IPS-18a (cell line): ENCODE results near the gene PPARD.
"Not testable (repeated sequence)": the region's sequence is repeated elsewhere in the genome, so short reads cannot be mapped to it uniquely, and the experiment has no call there.

ENCODE experiments used
- H3K27ac ChIP-seq: one replicate; pipeline ENCODE4 v1.5.1; 2013; ENCODE audit warnings: low read length
- H3K27me3 ChIP-seq: one replicate; pipeline ENCODE4 v1.6.1; 2013; ENCODE audit warnings: mild to moderate bottlenecking, low read length; ENCODE audit not compliant: control insufficient read depth, insufficient read depth
- H3K36me3 ChIP-seq: one replicate; pipeline ENCODE4 v1.6.1; 2013; ENCODE audit warnings: low read depth, low read length; ENCODE audit not compliant: control insufficient read depth
- H3K4me1 ChIP-seq: one replicate; pipeline ENCODE4 v1.6.1; 2013; ENCODE audit warnings: low read depth, low read length; ENCODE audit not compliant: control insufficient read depth
- H3K4me3 ChIP-seq: one replicate; pipeline ENCODE4 v1.5.1; 2013; ENCODE audit warnings: low read length
- H3K9ac ChIP-seq: one replicate; pipeline ENCODE4 v1.6.1; 2013; ENCODE audit warnings: mild to moderate bottlenecking, low read length, moderate library complexity
- H3K9me3 ChIP-seq: one replicate; pipeline ENCODE4 v1.6.1; 2013; ENCODE audit warnings: low read depth, low read length; ENCODE audit not compliant: control insufficient read depth

The PPARD gene

GRCh38 chr6:35377002-35377401 is 34.6 kb downstream of the PPARD start:
- no peak overlapping the region for H3K9ac ChIP-seq
- H3K36me3 ChIP-seq, result no peaks in the 10 kb centered on the region
- H3K4me3 ChIP-seq, result no peak overlapping the region
- H3K27ac ChIP-seq, result no peak overlapping the region
- no peaks in the 10 kb centered on the region for H3K27me3 ChIP-seq
- H3K9me3 ChIP-seq, result no peaks in the 10 kb centered on the region
- H3K4me1 ChIP-seq, result no peaks in the 10 kb centered on the region

GRCh38 chr6:35378261-35378660 is 35.9 kb downstream of the PPARD start:
- H3K9ac ChIP-seq, result no peak overlapping the region
- no peaks in the 10 kb centered on the region for H3K27me3 ChIP-seq
- no peaks in the 10 kb centered on the region for H3K4me1 ChIP-seq
- no peak overlapping the region for H3K27ac ChIP-seq
- H3K36me3 ChIP-seq, result no peaks in the 10 kb centered on the region
- H3K4me3 ChIP-seq, result no peak overlapping the region
- peaks cover 5% of the 10 kb centered on the region for H3K9me3 ChIP-seq

GRCh38 chr6:35381132-35381531 is 38.8 kb downstream of the PPARD start:
- no peaks in the 10 kb centered on the region for H3K27me3 ChIP-seq
- H3K4me1 ChIP-seq, result no peaks in the 10 kb centered on the region
- no peaks in the 10 kb centered on the region for H3K36me3 ChIP-seq
- peaks cover 5% of the 10 kb centered on the region for H3K9me3 ChIP-seq
- no peak overlapping the region for H3K4me3 ChIP-seq
- H3K9ac ChIP-seq, result no peak overlapping the region
- H3K27ac ChIP-seq, result no peak overlapping the region

- H3K9me3 ChIP-seq, result peaks cover 5% of the 10 kb centered on the region
- no peaks in the 10 kb centered on the region for H3K4me1 ChIP-seq
- no peak overlapping the region for H3K4me3 ChIP-seq
- no peaks in the 10 kb centered on the region for H3K36me3 ChIP-seq
- no peaks in the 10 kb centered on the region for H3K27me3 ChIP-seq
- H3K27ac ChIP-seq, result no peak overlapping the region
- no peak overlapping the region for H3K9ac ChIP-seq
Measured at GRCh38 chr6:35382015-35382414, 39.7 kb downstream of the PPARD start.

GRCh38 chr6:35385457-35386202 is 43.3 kb downstream of the PPARD start:
- H3K4me3 ChIP-seq, result no peak overlapping the region
- no peaks in the 10 kb centered on the region for H3K36me3 ChIP-seq
- H3K9me3 ChIP-seq, result peaks cover 5% of the 10 kb centered on the region
- H3K27ac ChIP-seq, result no peak overlapping the region
- H3K4me1 ChIP-seq, result no peaks in the 10 kb centered on the region
- H3K27me3 ChIP-seq, result no peaks in the 10 kb centered on the region
- H3K9ac ChIP-seq, result no peak overlapping the region

- Histone ChIP-seq H3K27ac (no peak overlapping the region), H3K4me3 (no peak overlapping the region), H3K4me1 (no peaks in the 10 kb centered on the region), H3K9me3 (peaks cover 5% of the 10 kb centered on the region), H3K9ac (no peak overlapping the region), H3K36me3 (no peaks in the 10 kb centered on the region), H3K27me3 (no peaks in the 10 kb centered on the region)
Measured at GRCh38 chr6:35386989-35387388, 44.6 kb downstream of the PPARD start.

- H3K4me1 ChIP-seq, result no peaks in the 10 kb centered on the region
- peaks cover 2% of the 10 kb centered on the region for H3K9me3 ChIP-seq
- no peak overlapping the region for H3K4me3 ChIP-seq
- H3K9ac ChIP-seq, result no peak overlapping the region
- no peaks in the 10 kb centered on the region for H3K27me3 ChIP-seq
- H3K36me3 ChIP-seq, result no peaks in the 10 kb centered on the region
- no peak overlapping the region for H3K27ac ChIP-seq
Measured at GRCh38 chr6:35388030-35388429, 45.7 kb downstream of the PPARD start.

- Histone ChIP-seq H3K27me3 (no peaks in the 10 kb centered on the region), H3K27ac (no peak overlapping the region), H3K9me3 (no peaks in the 10 kb centered on the region), H3K4me1 (no peaks in the 10 kb centered on the region), H3K9ac (no peak overlapping the region), H3K36me3 (no peaks in the 10 kb centered on the region), H3K4me3 (no peak overlapping the region)
Measured at GRCh38 chr6:35388772-35389352, 46.5 kb downstream of the PPARD start.

GRCh38 chr6:35389386-35389785 is 47.0 kb downstream of the PPARD start:
- not testable (repeated sequence) for H3K36me3 ChIP-seq, H3K9me3 ChIP-seq, H3K4me3 ChIP-seq, H3K9ac ChIP-seq, H3K27me3 ChIP-seq, H3K27ac ChIP-seq, H3K4me1 ChIP-seq

- no peaks in the 10 kb centered on the region for H3K36me3 ChIP-seq
- no peak overlapping the region for H3K9ac ChIP-seq
- H3K27me3 ChIP-seq, result no peaks in the 10 kb centered on the region
- H3K4me1 ChIP-seq, result no peaks in the 10 kb centered on the region
- no peak overlapping the region for H3K27ac ChIP-seq
- H3K9me3 ChIP-seq, result no peaks in the 10 kb centered on the region
- no peak overlapping the region for H3K4me3 ChIP-seq
Measured at GRCh38 chr6:35391240-35391968, 49.0 kb downstream of the PPARD start.

GRCh38 chr6:35392111-35392702 is 49.8 kb downstream of the PPARD start:
- H3K4me3 ChIP-seq, result no peak overlapping the region
- H3K4me1 ChIP-seq, result peaks cover 5% of the 10 kb centered on the region
- no peak overlapping the region for H3K27ac ChIP-seq
- no peaks in the 10 kb centered on the region for H3K36me3 ChIP-seq
- H3K9ac ChIP-seq, result no peak overlapping the region
- no peaks in the 10 kb centered on the region for H3K9me3 ChIP-seq
- H3K27me3 ChIP-seq, result no peaks in the 10 kb centered on the region
